Measurements from ENCODE around the gene SLC25A36. TPM values are rescaled to one million over a fixed set of nuclear protein-coding genes. Genes with fewer than 3 reads are reported as not detected.

Gene SLC25A36
- total RNA-seq, 1 donor from 2014 or later, result 63.1 TPM

GRCh38 chr3:140941090-140941433 is 574 bp upstream of the SLC25A36 start:
- peaks cover 25% of the 10 kb centered on the region for H3K4me1 Mint-ChIP-seq (ENCODE audit: unreplicated experiment)
- peaks cover 2% of the 10 kb centered on the region for H3K9me3 Mint-ChIP-seq (ENCODE audit: unreplicated experiment)
- H3K27me3 Mint-ChIP-seq (ENCODE audit: unreplicated experiment), result peaks cover 21% of the 10 kb centered on the region
- peak overlapping the region; percentile 96 for H3K4me3 Mint-ChIP-seq (ENCODE audit: unreplicated experiment)
- no peak for DNase-seq (ENCODE audit: extremely low spot score, unreplicated experiment)
- TF ChIP-seq CTCF (IDR thresholded peaks at IDR 0.05), result no peak
- H3K36me3 Mint-ChIP-seq (ENCODE audit: unreplicated experiment), result no peaks in the 10 kb centered on the region
- H3K27ac Mint-ChIP-seq (ENCODE audit: unreplicated experiment), result peak overlapping the region; percentile 98

- Mint-ChIP-seq H3K36me3 (ENCODE audit: unreplicated experiment) (peaks cover 2% of the 10 kb centered on the region), H3K4me3 (ENCODE audit: unreplicated experiment) (peak overlapping the region; percentile 96), H3K27ac (ENCODE audit: unreplicated experiment) (peak overlapping the region; percentile 98), H3K9me3 (ENCODE audit: unreplicated experiment) (no peaks in the 10 kb centered on the region), H3K4me1 (ENCODE audit: unreplicated experiment) (peaks cover 26% of the 10 kb centered on the region), H3K27me3 (ENCODE audit: unreplicated experiment) (peaks cover 11% of the 10 kb centered on the region)
- no peak for TF ChIP-seq CTCF (IDR thresholded peaks at IDR 0.05)
- peak; percentile 87 for DNase-seq (ENCODE audit: extremely low spot score, unreplicated experiment)
Observed at GRCh38 chr3:140942221-140943104, 827 bp downstream of the SLC25A36 start.

- TF ChIP-seq CTCF (IDR thresholded peaks at IDR 0.05), result no peak
- Mint-ChIP-seq H3K4me1 (ENCODE audit: unreplicated experiment) (peaks cover 28% of the 10 kb centered on the region), H3K27ac (ENCODE audit: unreplicated experiment) (peak overlapping the region; percentile 98), H3K9me3 (ENCODE audit: unreplicated experiment) (no peaks in the 10 kb centered on the region), H3K27me3 (ENCODE audit: unreplicated experiment) (peaks cover 8% of the 10 kb centered on the region), H3K4me3 (ENCODE audit: unreplicated experiment) (peak overlapping the region; percentile 96), H3K36me3 (ENCODE audit: unreplicated experiment) (peaks cover 2% of the 10 kb centered on the region)
- DNase-seq (ENCODE audit: extremely low spot score, unreplicated experiment), result no peak
Observed at GRCh38 chr3:140943781-140944552, 2.3 kb downstream of the SLC25A36 start.

GRCh38 chr3:140948460-140949249 is 7.0 kb downstream of the SLC25A36 start:
- Mint-ChIP-seq H3K36me3 (ENCODE audit: unreplicated experiment) (peaks cover 2% of the 10 kb centered on the region), H3K4me3 (ENCODE audit: unreplicated experiment) (no peak overlapping the region), H3K9me3 (ENCODE audit: unreplicated experiment) (no peaks in the 10 kb centered on the region), H3K27me3 (ENCODE audit: unreplicated experiment) (no peaks in the 10 kb centered on the region), H3K27ac (ENCODE audit: unreplicated experiment) (no peak overlapping the region), H3K4me1 (ENCODE audit: unreplicated experiment) (peaks cover 38% of the 10 kb centered on the region)
- no peak for DNase-seq (ENCODE audit: extremely low spot score, unreplicated experiment)
- no peak for TF ChIP-seq CTCF (IDR thresholded peaks at IDR 0.05)
